Stimulated activated CD4-positive, alpha-beta T cell treated with anti-CD3 and anti-CD28 coated beads, Interleukin-4, amount 100 ng/mL, for 48 hours (primary cell): ENCODE results near the gene JMJD6.
A peak's percentile ranks its signal among the peaks of the same experiment; 100 is the strongest.
"Not testable (repeated sequence)": the region's sequence is repeated elsewhere in the genome, so short reads cannot be mapped to it uniquely, and the experiment has no call there.

Experiments used
- DNase-seq, 2 donors: peaks; one replicate each; pipeline ENCODE4 v3.0.0-alpha.2; 2020; ENCODE audit warnings: low read depth in 2 of 2

JMJD6 gene

GRCh38 chr17:76716146-76716838, 10.1 kb downstream of the JMJD6 start:
- no peak for DNase-seq

DNA sequence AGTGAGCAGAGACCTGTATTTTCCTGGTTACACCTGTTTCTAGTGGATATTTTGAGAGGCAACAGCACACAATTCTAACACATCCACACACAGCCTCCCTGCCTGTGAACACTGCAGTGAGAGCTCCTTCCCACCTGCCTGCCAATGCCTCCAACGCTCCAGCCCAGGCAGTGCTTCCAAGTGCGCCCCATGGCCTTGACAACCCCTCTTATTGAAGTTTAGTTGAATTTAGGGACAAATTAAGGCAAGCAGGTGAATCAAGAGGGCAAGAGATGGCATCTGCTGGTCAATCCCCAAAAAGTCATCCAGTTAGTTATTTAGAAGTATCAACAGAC, 10.9 kb downstream of the JMJD6 start:
- DNase-seq: no peak

DNA sequence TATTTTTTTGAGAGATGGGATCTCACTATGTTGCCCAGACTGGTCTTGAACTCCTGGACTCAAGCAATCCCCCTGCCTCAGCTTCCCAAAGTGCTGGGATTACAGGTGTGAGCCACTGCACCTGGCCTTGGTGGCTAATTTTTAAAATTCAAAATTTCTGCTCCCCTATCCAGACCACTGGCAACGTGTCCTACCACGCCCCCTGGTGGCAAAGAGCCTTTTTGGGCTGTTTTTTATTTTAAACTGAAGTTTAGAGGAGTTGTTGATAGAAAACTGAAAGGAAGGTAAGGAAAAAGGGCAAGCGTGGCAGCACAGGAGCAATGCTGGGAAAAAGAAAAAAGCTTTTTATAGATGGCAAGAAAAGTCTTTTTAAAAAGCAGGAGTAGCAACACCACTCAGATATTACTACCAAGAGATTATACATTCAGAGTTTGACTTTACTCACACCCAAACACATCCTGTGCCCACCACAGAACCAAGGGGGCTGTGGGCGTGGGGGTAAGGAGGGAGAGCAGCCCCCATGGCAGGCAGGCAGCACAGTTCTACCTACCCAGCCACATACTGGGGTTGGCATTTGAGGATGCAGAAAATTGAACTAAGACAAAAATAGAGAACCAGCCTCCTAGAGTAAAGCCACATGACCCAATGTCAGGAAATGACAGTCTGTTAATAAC, 11.4 kb downstream of the JMJD6 start:
- DNase-seq: peak; percentile 71 to 84

DNA sequence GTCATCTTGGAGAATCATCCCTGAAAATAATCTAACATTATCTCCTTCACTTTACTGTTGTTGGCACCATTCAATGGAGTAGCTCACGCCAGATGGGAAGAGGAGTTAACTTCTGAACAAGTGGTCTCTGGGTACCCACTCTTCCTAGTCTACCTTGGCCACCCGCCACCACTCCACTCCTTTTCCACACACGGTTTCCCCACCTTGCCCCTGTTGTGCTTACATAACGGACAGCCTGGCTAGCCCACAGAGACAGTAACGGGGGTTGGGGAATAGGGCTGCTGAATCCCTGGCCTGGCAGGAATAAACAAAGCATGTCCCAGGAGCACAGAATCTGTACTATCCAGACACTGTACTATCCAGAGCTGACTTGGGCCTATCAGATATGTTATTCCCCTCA, 12.1 kb downstream of the JMJD6 start:
- no peak for DNase-seq

DNA sequence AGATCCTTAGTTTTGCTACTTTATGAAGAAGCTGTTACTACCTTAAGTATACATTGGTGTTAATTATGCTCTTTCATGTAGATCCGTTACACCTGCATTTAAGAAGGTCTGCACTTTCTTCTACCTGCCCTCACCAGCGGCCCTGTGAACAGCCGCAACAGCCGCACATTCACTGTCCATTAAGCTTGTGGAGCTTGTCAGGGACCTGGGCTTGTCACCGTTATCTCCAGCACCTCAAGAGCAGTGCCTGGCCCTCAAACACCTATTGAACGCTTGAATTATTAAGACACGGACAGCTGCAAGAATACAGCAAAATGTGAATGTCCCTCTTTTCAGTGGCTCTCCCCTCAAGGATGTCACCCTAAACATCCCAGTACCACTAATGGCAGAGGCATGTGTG, 12.6 kb downstream of the JMJD6 start:
- no peak for DNase-seq

DNA sequence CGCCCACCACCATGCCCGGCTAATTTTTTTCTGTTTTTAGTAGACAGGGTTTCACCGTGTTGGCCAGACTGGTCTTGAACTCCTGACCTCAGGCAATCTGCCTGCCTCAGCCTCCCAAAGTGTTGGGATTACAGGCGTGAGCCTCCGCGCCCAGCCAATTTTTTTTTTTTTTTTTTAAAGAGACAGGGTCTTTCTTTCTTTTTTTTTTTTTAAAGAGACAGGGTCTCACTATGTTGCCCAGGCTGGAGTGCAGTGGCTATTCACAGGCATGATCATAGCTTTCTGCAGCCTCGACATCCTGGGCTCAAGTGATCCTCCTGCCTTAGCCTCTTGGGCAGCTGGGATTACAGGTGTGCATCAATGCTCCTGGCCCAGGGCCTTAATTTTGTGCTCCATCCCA, 14.1 kb downstream of the JMJD6 start:
- DNase-seq: not testable (repeated sequence)

GRCh38 chr17:76710863-76711611, 15.4 kb downstream of the JMJD6 start, which contains the start of gene MXRA7:
Gene MXRA7 (minus strand): TSS chr17:76710965. CDS start chr17:76710946, 19 bp downstream.
- no peak for DNase-seq

- not testable (repeated sequence) for DNase-seq
Observed at GRCh38 chr17:76709951-76710862, 16.2 kb downstream of the JMJD6 start.

- DNase-seq: no peak
Observed at GRCh38 chr17:76709077-76709950, 17.1 kb downstream of the JMJD6 start.

DNA sequence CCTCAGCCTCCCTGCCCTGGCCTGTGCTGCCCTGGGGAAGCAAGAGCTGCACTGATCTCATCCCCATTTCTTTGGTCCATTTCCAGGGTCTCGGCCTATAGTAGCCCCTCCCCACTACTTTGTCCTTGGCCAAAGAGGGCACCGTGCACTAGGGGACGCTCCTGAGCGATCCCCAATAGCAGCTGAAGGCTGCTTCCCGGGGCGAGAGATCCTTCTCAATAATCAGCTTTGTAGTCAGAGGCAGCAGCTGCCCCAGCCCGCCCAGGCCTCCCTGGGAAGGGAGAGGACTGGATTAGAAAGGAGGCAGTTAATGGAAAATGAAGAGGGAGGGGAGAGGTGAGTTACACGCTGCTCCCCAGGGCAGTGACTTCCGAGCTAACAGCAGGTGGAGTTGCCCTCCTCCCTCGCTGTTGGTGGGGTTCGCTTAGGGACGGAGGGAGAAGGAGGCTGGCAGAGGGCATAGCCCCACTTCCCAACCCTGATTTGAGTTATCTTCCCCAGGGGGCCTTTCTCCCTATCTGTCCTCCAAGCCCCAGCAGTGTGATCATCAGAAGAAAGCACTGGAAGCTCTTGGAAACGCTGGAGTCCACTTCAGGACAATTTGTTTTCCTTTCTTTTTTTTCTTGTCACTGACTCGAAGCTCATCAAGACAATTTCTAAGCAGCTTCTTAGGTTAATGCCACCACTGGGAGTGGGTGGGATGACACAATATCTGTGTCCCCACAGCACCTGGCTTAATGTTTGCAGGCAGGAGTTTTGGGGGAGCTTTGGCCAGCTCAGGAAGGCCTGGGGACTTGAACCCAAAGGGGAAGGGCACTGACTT, 18.2 kb downstream of the JMJD6 start:
- DNase-seq: no peak

- no peak for DNase-seq
Observed at GRCh38 chr17:76706817-76707216, 19.6 kb downstream of the JMJD6 start.

DNA sequence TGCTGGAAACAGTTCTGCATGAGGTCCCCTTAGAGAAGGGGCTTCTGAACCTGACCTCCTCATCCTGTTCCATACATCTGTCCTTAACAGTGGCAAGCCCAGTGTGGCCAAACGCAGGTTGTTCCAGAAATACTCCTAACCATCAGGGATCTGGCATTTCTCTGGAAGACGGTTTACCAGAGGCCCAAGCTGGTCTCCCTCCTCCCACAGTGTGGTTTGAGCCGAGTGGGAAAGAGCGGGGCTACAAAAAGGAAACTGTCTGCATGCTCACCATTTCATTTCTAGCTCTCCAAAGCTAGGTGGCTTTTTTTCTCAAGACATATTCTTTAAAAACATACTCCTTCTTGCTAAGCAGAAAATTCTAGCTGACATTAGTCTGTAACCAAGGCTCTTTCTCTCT, 21.6 kb downstream of the JMJD6 start:
- DNase-seq: no peak

DNA sequence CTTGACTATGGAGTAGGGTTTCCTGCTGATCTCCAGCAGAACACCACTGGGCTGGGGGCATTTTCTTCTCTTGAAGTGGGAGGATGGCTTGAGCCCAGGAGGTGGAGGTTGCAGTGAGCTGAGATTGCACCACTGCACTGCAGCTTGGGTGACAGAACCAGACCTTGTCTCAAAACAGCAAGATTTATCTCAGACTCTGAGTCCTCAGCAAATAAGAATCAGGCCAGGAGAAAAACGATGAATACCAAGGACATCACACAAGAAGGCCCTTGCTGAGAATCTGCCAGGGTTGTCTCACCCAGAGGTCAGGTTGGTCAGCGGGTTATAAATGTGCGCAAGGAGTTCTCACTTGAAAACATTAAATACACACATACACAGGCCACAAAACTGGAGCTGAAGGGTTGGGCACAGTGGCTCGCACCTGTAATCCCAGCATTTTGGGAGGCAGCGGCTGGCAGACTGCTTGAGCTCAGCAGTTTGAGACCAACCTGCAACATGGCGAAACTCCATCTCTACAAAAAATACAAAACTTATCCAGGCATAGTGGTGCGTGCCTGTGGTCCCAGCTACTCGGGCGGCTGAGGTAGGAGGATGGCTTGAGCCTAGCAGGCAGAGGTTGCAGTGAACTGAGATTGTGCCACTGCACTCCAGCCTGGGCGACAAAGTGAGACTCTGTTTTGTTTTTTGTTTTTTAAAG, 23.3 kb downstream of the JMJD6 start:
- DNase-seq: no peak

DNA sequence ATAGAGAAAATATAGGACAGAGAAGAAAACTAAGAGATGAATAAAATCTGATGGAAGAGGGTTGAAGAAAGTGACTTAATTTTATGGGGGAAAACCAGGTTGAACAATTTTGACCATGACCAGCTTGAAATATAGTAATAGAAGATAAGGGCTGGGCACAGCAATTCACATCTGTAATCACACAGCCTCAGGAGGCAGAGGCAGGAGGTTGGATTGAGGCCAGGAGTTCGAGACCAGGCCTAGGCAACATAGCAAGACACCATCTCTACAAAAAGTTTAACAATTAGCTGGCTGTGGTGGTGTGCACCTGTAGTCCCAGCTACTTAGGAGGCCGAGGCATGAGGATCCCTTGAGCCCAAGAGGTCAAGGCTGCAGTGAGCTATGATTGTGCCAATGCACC, 24.3 kb downstream of the JMJD6 start:
- no peak for DNase-seq

GRCh38 chr17:76701471-76701967, 24.9 kb downstream of the JMJD6 start:
- no peak for DNase-seq

- DNase-seq: no peak
Observed at GRCh38 chr17:76700617-76701470, 25.6 kb downstream of the JMJD6 start.

- DNase-seq: no peak
Observed at GRCh38 chr17:76700270-76700616, 26.2 kb downstream of the JMJD6 start.

- DNase-seq: not testable (repeated sequence)
Observed at GRCh38 chr17:76698466-76698977, 27.9 kb downstream of the JMJD6 start.
